HepG2 (cell line): ENCODE measurements around the gene C12orf60. TPM values are rescaled to one million over a fixed set of nuclear protein-coding genes. Genes with fewer than 3 reads are reported as not detected.

Source experiments
- HDAC6 ChIP-seq: fragments of 200-600 bp; sonication (generic); IDR thresholded peaks from 2 replicates; pipeline ENCODE4 v1.7.0; 2017; ENCODE audit warnings: mild to moderate bottlenecking, antibody characterized with exemption, low read length, low read depth
- SAP130 ChIP-seq: IDR thresholded peaks from 2 replicates; pipeline ENCODE4 v1.6.1; 2016; ENCODE audit warnings: low read depth
- ZNF232 ChIP-seq: sonication (generic); formaldehyde crosslinking; IDR thresholded peaks from 2 replicates; pipeline ENCODE4 v1.4.0; 2020; ENCODE audit warnings: missing genetic modification reagents, borderline replicate concordance
- ZNF430 ChIP-seq: sonication (generic); formaldehyde crosslinking; IDR thresholded peaks from 2 replicates; pipeline ENCODE4 v1.9.0; 2021; ENCODE audit warnings: mild to moderate bottlenecking, missing genetic modification reagents
- ZNF615 ChIP-seq: sonication (generic); formaldehyde crosslinking; IDR thresholded peaks from 2 replicates; pipeline ENCODE4 v1.5.0; 2020; ENCODE audit warnings: mild to moderate bottlenecking, missing genetic modification reagents, borderline replicate concordance
- ZSCAN30 ChIP-seq: sonication (generic); formaldehyde crosslinking; IDR thresholded peaks from 2 replicates; pipeline ENCODE4 v1.5.0; 2020; ENCODE audit warnings: mild to moderate bottlenecking, missing genetic modification reagents
- polyA plus RNA-seq, 8 experiments: library from polyadenylated mRNA; depleted of rRNA in 3 of 8; stranded (reverse) in 7 of 8; unstranded in 1 of 8; fragments of >200 nt; fragmentation: Illumina TruSeq in 4 of 8; extraction: Trizol in 4 of 8; gene quantifications; 2 replicates each; pipeline versions ENCODE4 v1.2.1 to v1.2.3, GENCODE V29; 2011 to 2016; ENCODE audit warnings: low read depth in 4 of 8, missing spikeins in 1 of 8, mixed read lengths in 1 of 8; ENCODE audit not compliant: insufficient read depth in 1 of 8
- total RNA-seq, 5 experiments: library from RNA; depleted of rRNA; stranded (reverse); fragments of >200 nt; fragmentation: Illumina TruSeq; extraction: Trizol; gene quantifications; 2 replicates each; pipeline ENCODE4 v1.2.3, GENCODE V29; 2016; ENCODE audit warnings: low read depth in 1 of 5
- TF ChIP-seq, protein P1 (sequence below): sonication (generic); formaldehyde crosslinking; IDR thresholded peaks from 2 replicates; pipeline ENCODE4 v1.4.0; 2020; ENCODE audit warnings: mild to moderate bottlenecking, missing genetic modification reagents
- TF ChIP-seq, protein P2 (sequence below): sonication (generic); formaldehyde crosslinking; IDR thresholded peaks from 2 replicates; pipeline ENCODE4 v1.4.0; 2020; ENCODE audit warnings: missing genetic modification reagents
- TF ChIP-seq, protein P3 (sequence below): sonication (generic); formaldehyde crosslinking; IDR thresholded peaks from 2 replicates; pipeline ENCODE4 v1.8.0; 2023; ENCODE audit warnings: mild to moderate bottlenecking, missing genetic modification reagents
- TF ChIP-seq, protein P4 (sequence below): sonication (generic); formaldehyde crosslinking; IDR thresholded peaks from 2 replicates; pipeline ENCODE4 v1.5.0; 2020; ENCODE audit warnings: mild to moderate bottlenecking, missing genetic modification reagents
- TF ChIP-seq, protein P5 (sequence below): sonication (generic); formaldehyde crosslinking; IDR thresholded peaks from 2 replicates; pipeline ENCODE4 v1.5.1; 2020; ENCODE audit warnings: mild to moderate bottlenecking, missing genetic modification reagents, moderate library complexity

Gene C12orf60
- total and polyA plus RNA-seq, 2 of the 13 experiments (the other 11 are each of a cell fraction or from before 2014, with no cell fraction given) = 0.55 to 1.4 TPM

DNA sequence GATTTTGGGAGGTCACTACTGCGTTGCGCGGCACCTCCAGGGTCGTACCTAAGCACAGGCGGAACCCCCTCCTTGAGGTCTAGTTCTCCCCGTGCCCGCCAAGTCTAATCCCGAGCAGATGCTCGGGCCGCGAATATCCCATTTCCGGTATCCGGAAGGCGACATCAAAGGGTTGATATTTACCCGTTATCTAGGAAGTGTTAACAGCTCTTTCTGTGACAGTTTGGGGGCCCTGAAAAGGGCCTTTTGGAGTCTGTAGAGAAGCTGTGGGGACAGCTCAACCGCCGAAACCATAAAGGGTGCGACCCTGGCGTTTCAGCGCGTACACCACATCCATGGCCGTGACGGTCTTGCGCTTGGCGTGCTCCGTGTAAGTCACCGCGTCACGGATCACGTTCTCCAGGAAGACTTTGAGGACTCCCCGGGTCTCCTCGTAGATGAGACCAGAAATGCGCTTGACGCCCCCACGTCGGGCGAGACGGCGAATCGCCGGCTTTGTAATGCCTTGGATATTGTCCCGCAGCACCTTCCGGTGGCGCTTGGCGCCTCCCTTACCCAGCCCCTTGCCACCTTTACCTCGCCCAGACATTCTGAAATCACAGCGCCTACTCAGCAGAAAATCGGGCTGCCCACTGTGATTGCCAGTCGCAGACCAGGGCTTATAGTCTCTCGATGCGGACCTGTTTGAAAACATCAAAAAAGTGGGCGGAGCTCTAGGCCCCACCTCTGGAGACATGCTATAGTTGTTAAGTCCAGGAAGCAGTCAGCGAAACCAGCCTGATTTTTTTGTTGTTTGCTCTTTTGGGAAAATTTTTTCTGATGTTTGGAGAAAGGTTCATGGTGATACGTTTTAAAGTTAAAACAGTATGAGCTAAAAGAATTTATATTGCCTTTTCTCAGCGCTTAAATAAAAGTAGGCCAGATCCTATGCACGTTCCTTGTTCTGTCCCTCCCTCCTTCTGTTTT is 32.7 kb upstream of the C12orf60 start (continued):
- TF ChIP-seq, protein P1, sequence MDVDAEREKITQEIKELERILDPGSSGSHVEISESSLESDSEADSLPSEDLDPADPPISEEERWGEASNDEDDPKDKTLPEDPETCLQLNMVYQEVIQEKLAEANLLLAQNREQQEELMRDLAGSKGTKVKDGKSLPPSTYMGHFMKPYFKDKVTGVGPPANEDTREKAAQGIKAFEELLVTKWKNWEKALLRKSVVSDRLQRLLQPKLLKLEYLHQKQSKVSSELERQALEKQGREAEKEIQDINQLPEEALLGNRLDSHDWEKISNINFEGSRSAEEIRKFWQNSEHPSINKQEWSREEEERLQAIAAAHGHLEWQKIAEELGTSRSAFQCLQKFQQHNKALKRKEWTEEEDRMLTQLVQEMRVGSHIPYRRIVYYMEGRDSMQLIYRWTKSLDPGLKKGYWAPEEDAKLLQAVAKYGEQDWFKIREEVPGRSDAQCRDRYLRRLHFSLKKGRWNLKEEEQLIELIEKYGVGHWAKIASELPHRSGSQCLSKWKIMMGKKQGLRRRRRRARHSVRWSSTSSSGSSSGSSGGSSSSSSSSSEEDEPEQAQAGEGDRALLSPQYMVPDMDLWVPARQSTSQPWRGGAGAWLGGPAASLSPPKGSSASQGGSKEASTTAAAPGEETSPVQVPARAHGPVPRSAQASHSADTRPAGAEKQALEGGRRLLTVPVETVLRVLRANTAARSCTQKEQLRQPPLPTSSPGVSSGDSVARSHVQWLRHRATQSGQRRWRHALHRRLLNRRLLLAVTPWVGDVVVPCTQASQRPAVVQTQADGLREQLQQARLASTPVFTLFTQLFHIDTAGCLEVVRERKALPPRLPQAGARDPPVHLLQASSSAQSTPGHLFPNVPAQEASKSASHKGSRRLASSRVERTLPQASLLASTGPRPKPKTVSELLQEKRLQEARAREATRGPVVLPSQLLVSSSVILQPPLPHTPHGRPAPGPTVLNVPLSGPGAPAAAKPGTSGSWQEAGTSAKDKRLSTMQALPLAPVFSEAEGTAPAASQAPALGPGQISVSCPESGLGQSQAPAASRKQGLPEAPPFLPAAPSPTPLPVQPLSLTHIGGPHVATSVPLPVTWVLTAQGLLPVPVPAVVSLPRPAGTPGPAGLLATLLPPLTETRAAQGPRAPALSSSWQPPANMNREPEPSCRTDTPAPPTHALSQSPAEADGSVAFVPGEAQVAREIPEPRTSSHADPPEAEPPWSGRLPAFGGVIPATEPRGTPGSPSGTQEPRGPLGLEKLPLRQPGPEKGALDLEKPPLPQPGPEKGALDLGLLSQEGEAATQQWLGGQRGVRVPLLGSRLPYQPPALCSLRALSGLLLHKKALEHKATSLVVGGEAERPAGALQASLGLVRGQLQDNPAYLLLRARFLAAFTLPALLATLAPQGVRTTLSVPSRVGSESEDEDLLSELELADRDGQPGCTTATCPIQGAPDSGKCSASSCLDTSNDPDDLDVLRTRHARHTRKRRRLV = peak; percentile 55; the same call in 1 of the 2 replicates
- TF ChIP-seq ZNF430 (CRISPR knock-in tag) = peak; percentile 91
- no peak for TF ChIP-seq HDAC6
- peak; percentile 83 for TF ChIP-seq ZNF232 (CRISPR knock-in tag)
- TF ChIP-seq, protein P2, sequence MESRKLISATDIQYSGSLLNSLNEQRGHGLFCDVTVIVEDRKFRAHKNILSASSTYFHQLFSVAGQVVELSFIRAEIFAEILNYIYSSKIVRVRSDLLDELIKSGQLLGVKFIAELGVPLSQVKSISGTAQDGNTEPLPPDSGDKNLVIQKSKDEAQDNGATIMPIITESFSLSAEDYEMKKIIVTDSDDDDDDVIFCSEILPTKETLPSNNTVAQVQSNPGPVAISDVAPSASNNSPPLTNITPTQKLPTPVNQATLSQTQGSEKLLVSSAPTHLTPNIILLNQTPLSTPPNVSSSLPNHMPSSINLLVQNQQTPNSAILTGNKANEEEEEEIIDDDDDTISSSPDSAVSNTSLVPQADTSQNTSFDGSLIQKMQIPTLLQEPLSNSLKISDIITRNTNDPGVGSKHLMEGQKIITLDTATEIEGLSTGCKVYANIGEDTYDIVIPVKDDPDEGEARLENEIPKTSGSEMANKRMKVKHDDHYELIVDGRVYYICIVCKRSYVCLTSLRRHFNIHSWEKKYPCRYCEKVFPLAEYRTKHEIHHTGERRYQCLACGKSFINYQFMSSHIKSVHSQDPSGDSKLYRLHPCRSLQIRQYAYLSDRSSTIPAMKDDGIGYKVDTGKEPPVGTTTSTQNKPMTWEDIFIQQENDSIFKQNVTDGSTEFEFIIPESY (CRISPR knock-in tag) = peak; percentile 44; the same call in 1 of the 2 replicates
- TF ChIP-seq, protein P3, sequence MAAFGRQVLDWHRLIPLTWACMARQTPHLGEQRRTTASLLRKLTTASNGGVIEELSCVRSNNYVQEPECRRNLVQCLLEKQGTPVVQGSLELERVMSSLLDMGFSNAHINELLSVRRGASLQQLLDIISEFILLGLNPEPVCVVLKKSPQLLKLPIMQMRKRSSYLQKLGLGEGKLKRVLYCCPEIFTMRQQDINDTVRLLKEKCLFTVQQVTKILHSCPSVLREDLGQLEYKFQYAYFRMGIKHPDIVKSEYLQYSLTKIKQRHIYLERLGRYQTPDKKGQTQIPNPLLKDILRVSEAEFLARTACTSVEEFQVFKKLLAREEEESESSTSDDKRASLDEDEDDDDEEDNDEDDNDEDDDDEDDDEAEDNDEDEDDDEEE (CRISPR knock-in tag) = peak; percentile 66; the same call in 1 of the 2 replicates
- peak; percentile 69; the same call in 1 of the 2 replicates for TF ChIP-seq ZSCAN30
- TF ChIP-seq SAP130 = peak; percentile 98
- TF ChIP-seq, protein P4, sequence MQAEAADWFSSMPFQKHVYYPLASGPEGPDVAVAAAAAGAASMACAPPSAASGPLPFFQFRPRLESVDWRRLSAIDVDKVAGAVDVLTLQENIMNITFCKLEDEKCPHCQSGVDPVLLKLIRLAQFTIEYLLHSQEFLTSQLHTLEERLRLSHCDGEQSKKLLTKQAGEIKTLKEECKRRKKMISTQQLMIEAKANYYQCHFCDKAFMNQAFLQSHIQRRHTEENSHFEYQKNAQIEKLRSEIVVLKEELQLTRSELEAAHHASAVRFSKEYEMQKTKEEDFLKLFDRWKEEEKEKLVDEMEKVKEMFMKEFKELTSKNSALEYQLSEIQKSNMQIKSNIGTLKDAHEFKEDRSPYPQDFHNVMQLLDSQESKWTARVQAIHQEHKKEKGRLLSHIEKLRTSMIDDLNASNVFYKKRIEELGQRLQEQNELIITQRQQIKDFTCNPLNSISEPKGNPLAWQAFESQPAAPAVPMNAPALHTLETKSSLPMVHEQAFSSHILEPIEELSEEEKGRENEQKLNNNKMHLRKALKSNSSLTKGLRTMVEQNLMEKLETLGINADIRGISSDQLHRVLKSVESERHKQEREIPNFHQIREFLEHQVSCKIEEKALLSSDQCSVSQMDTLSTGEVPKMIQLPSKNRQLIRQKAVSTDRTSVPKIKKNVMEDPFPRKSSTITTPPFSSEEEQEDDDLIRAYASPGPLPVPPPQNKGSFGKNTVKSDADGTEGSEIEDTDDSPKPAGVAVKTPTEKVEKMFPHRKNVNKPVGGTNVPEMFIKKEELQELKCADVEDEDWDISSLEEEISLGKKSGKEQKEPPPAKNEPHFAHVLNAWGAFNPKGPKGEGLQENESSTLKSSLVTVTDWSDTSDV (CRISPR knock-in tag) = no peak
- TF ChIP-seq ZNF615 (CRISPR knock-in tag) = peak; percentile 44; the same call in 1 of the 2 replicates
- TF ChIP-seq, protein P5, sequence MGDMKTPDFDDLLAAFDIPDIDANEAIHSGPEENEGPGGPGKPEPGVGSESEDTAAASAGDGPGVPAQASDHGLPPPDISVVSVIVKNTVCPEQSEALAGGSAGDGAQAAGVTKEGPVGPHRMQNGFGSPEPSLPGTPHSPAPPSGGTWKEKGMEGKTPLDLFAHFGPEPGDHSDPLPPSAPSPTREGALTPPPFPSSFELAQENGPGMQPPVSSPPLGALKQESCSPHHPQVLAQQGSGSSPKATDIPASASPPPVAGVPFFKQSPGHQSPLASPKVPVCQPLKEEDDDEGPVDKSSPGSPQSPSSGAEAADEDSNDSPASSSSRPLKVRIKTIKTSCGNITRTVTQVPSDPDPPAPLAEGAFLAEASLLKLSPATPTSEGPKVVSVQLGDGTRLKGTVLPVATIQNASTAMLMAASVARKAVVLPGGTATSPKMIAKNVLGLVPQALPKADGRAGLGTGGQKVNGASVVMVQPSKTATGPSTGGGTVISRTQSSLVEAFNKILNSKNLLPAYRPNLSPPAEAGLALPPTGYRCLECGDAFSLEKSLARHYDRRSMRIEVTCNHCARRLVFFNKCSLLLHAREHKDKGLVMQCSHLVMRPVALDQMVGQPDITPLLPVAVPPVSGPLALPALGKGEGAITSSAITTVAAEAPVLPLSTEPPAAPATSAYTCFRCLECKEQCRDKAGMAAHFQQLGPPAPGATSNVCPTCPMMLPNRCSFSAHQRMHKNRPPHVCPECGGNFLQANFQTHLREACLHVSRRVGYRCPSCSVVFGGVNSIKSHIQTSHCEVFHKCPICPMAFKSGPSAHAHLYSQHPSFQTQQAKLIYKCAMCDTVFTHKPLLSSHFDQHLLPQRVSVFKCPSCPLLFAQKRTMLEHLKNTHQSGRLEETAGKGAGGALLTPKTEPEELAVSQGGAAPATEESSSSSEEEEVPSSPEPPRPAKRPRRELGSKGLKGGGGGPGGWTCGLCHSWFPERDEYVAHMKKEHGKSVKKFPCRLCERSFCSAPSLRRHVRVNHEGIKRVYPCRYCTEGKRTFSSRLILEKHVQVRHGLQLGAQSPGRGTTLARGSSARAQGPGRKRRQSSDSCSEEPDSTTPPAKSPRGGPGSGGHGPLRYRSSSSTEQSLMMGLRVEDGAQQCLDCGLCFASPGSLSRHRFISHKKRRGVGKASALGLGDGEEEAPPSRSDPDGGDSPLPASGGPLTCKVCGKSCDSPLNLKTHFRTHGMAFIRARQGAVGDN (CRISPR knock-in tag) = peak; percentile 57
